SK-N-SH (cell line): ENCODE measurements around the gene KDM4C. TPM values are rescaled to one million over a fixed set of nuclear protein-coding genes. Genes with fewer than 3 reads are reported as not detected.

Experiments
- CTCF ChIA-PET: fragments of 300-600, 350-600 bp; formaldehyde crosslinking; extraction: SDS; loops from one replicate; lab custom pipeline; 2021; lab: Yijun Ruan, JAX
- POLR2A ChIA-PET: fragments of 350-600 bp; sonication (Branson Sonifier 250); formaldehyde crosslinking; extraction: SDS; loops from one replicate; lab custom pipeline; 2020; ENCODE audit warnings: antibody characterized with exemption, inconsistent platforms; lab: Yijun Ruan, JAX
- DNase-seq: peaks from one replicate; pipeline ENCODE4 v3.0.0; 2012
- H2AFZ ChIP-seq: fragments of 200-600 bp; sonication (generic); 2 replicates; pipeline ENCODE4 v1.8.1; 2016; ENCODE audit warnings: antibody characterized with exemption, mild to moderate bottlenecking, low read depth
- H3F3A ChIP-seq: fragments of 200-600 bp; sonication (generic); replicated peaks from 2 replicates; pipeline ENCODE3; 2016; ENCODE audit warnings: antibody characterized with exemption, mild to moderate bottlenecking; ENCODE audit not compliant: insufficient read depth
- H3K27ac ChIP-seq, 2 experiments: fragments of 200-500 bp in 1 of 2; fragments of 200-600 bp in 1 of 2; sonication (Bioruptor generic) in 1 of 2; sonication (generic), shearing (Covaris generic) in 1 of 2; 2 replicates each; pipeline versions ENCODE4 v1.5.1 to v1.6.1; 2014 to 2016; ENCODE audit warnings: low read depth in 2 of 2, inconsistent platforms in 1 of 2, low read length in 1 of 2, mild to moderate bottlenecking in 1 of 2, mixed read lengths in 1 of 2
- H3K27me3 ChIP-seq: fragments of 200-600 bp; sonication (generic), shearing (Covaris generic); 2 replicates; pipeline ENCODE4 v1.6.1; 2016; ENCODE audit warnings: mixed run types; ENCODE audit not compliant: insufficient read depth
- H3K36me3 ChIP-seq, 2 experiments: fragments of 200-500 bp in 1 of 2; fragments of 200-600 bp in 1 of 2; sonication (Bioruptor generic) in 1 of 2; sonication (generic) in 1 of 2; replicated peaks in 1 of 2; 2 replicates each; pipeline versions ENCODE3 to v1.5.1; 2014 to 2016; ENCODE audit warnings: low read length in 1 of 2, mild to moderate bottlenecking in 1 of 2; ENCODE audit not compliant: insufficient read depth in 2 of 2, control insufficient read depth in 1 of 2
- H3K4me1 ChIP-seq, 2 experiments: fragments of 200-500 bp in 1 of 2; fragments of 200-600 bp in 1 of 2; sonication (Bioruptor generic) in 1 of 2; sonication (generic), shearing (Covaris generic) in 1 of 2; 2 replicates each; pipeline versions ENCODE4 v1.5.1 to v1.6.1; 2014 to 2016; ENCODE audit warnings: low read depth in 1 of 2, low read length in 1 of 2, mixed run types in 1 of 2; ENCODE audit not compliant: insufficient read depth in 2 of 2, control insufficient read depth in 1 of 2
- H3K4me2 ChIP-seq: fragments of 200-600 bp; sonication (generic), shearing (Covaris generic); 2 replicates; pipeline ENCODE4 v1.6.1; 2017; ENCODE audit warnings: mixed run types
- H3K4me3 ChIP-seq, 2 experiments: fragments of 200-500 bp in 1 of 2; fragments of 200-600 bp in 1 of 2; sonication (Bioruptor generic) in 1 of 2; sonication (generic), shearing (Covaris generic) in 1 of 2; 2 replicates each; pipeline versions ENCODE4 v1.5.1 to v1.8.1; 2014 to 2016; ENCODE audit warnings: low read depth in 2 of 2, inconsistent platforms in 1 of 2, low read length in 1 of 2, mild to moderate bottlenecking in 1 of 2, mixed read lengths in 1 of 2, moderate library complexity in 1 of 2
- H3K79me2 ChIP-seq: fragments of 200-600 bp; sonication (generic); 2 replicates; pipeline ENCODE4 v1.8.1; 2017; ENCODE audit warnings: mild to moderate bottlenecking; ENCODE audit not compliant: insufficient read depth
- H3K9ac ChIP-seq: fragments of 200-600 bp; sonication (generic); 2 replicates; pipeline ENCODE4 v1.6.1; 2017; ENCODE audit warnings: mixed run types
- H3K9me2 ChIP-seq: fragments of 200-600 bp; sonication (generic); 2 replicates; pipeline ENCODE4 v1.6.1; 2017; ENCODE audit warnings: mixed run types
- H3K9me3 ChIP-seq: fragments of 200-600 bp; sonication (generic); 2 replicates; pipeline ENCODE4 v1.6.1; 2017; ENCODE audit warnings: mixed run types, mild to moderate bottlenecking, moderate library complexity
- H4K20me1 ChIP-seq: fragments of 200-600 bp; sonication (generic); 2 replicates; pipeline ENCODE4 v1.6.1; 2017; ENCODE audit warnings: mild to moderate bottlenecking, mixed run types; ENCODE audit not compliant: insufficient read depth
- CHD2 ChIP-seq: fragments of 150-350 bp; IDR thresholded peaks from 2 replicates; pipeline ENCODE4 v1.6.1; 2018; ENCODE audit warnings: low read length; ENCODE audit not compliant: partially characterized antibody
- EZH2phosphoT487 ChIP-seq: fragments of 200-600 bp; sonication (generic); IDR thresholded peaks from 2 replicates; pipeline ENCODE4 v1.6.1; 2017; ENCODE audit warnings: low read depth, mixed run types, mild to moderate bottlenecking, antibody characterized with exemption, moderate library complexity, borderline replicate concordance
- GABPA ChIP-seq: IDR thresholded peaks from 2 replicates; pipeline ENCODE4 v1.4.0; 2012; ENCODE audit warnings: low read depth, mild to moderate bottlenecking
- JUND ChIP-seq: IDR thresholded peaks from 2 replicates; pipeline ENCODE4 v1.4.0; 2012
- MEF2A ChIP-seq: IDR thresholded peaks from 2 replicates; pipeline ENCODE4 v1.4.0; 2012; ENCODE audit warnings: low read depth, borderline replicate concordance
- NRF1 ChIP-seq: IDR thresholded peaks from 2 replicates; pipeline ENCODE4 v1.6.1; 2012; ENCODE audit warnings: low read depth, mild to moderate bottlenecking, low read length
- PBX3 ChIP-seq: IDR thresholded peaks from 2 replicates; pipeline ENCODE4; 2012
- POLR2AphosphoS5 ChIP-seq: IDR thresholded peaks from 2 replicates; pipeline ENCODE4 v1.6.1; 2012; ENCODE audit warnings: low read depth, low read length
- RAD21 ChIP-seq: IDR thresholded peaks from 2 replicates; pipeline ENCODE4 v1.6.1; 2012; ENCODE audit warnings: mild to moderate bottlenecking, low read length
- RCOR1 ChIP-seq: fragments of 150-350 bp; IDR thresholded peaks from 2 replicates; pipeline ENCODE4 v1.6.1; 2017; ENCODE audit warnings: antibody characterized with exemption, low read length
- RFX5 ChIP-seq: IDR thresholded peaks from 2 replicates; pipeline ENCODE4 v1.6.1; 2012; ENCODE audit warnings: mild to moderate bottlenecking, improper control_type of control experiment, low read length
- TAF1 ChIP-seq: IDR thresholded peaks from 2 replicates; pipeline ENCODE4 v1.6.1; 2012; ENCODE audit warnings: low read depth, mild to moderate bottlenecking, low read length, moderate library complexity, borderline replicate concordance
- ZBTB33 ChIP-seq: IDR thresholded peaks from 2 replicates; pipeline ENCODE4 v1.4.0; 2012; ENCODE audit warnings: low read depth, borderline replicate concordance
- WGBS: methylation state at CpG from one replicate; pipeline ENCODE4 v1.1.6; 2017; ENCODE audit warnings: low lambda C conversion rate; 5-methylcytosine and 5-hydroxymethylcytosine counted together
- polyA plus RNA-seq, 3 experiments: library from polyadenylated mRNA; depleted of rRNA; stranded (reverse); fragments of >200 nt; gene quantifications; 2 replicates each; pipeline ENCODE4 v1.2.3, GENCODE V29; 2012

The KDM4C gene
- polyA plus RNA-seq, 1 of the 3 experiments (the other 2 are of a cell fraction) = 9.4 TPM

GRCh38 chr9:7103771-7104170 is 346.0 kb downstream of the KDM4C start:
- H3K9me3 ChIP-seq = no peaks in the 10 kb centered on the region
- no peak for DNase-seq
- WGBS = 84% methylated on average over 6 of the region's 6 CpGs
- no peaks in the 10 kb centered on the region for H3F3A ChIP-seq
- no peak for TF ChIP-seq JUND
- no peak for TF ChIP-seq NRF1
- no peak for TF ChIP-seq ZBTB33
- no peak for TF ChIP-seq CHD2
- peaks cover 0 to 8% of the 10 kb centered on the region in 2 experiments; a peak in 2 of 4 replicates for H3K4me1 ChIP-seq
- H3K27me3 ChIP-seq = no peaks in the 10 kb centered on the region
- H3K79me2 ChIP-seq = no peaks in the 10 kb centered on the region
- H3K4me2 ChIP-seq = no peak overlapping the region
- no peaks in the 10 kb centered on the region for H4K20me1 ChIP-seq
- CTCF ChIA-PET = interaction anchor here (1.2 kb wide), 1 partner anchor 36 kb away, joined by 3 read pairs; no protein-coding TSS in a partner anchor
- H3K36me3 ChIP-seq = peaks cover 0 to 6% of the 10 kb centered on the region in 2 experiments
- no peak overlapping the region for H3K9ac ChIP-seq
- no peak overlapping the region for H3K27ac ChIP-seq
- no peak overlapping the region for H2AFZ ChIP-seq
- H3K4me3 ChIP-seq = no peak overlapping the region
- POLR2A ChIA-PET = no interaction called here
- no peaks in the 10 kb centered on the region for H3K9me2 ChIP-seq

- Histone ChIP-seq H3K9me2 (no peaks in the 10 kb centered on the region), H3K79me2 (no peaks in the 10 kb centered on the region), H3K4me3 (no peak overlapping the region), H3K36me3 (peaks cover 0 to 6% of the 10 kb centered on the region in 2 experiments), H3F3A (no peaks in the 10 kb centered on the region), H3K27me3 (no peaks in the 10 kb centered on the region), H3K4me1 (peaks cover 0 to 8% of the 10 kb centered on the region in 2 experiments; a peak in 2 of 4 replicates), H2AFZ (no peak overlapping the region), H3K27ac (no peak overlapping the region), H3K4me2 (no peak overlapping the region), H4K20me1 (no peaks in the 10 kb centered on the region), H3K9ac (no peak overlapping the region), H3K9me3 (no peaks in the 10 kb centered on the region)
- WGBS = 92% methylated on average over 2 of the region's 2 CpGs
- POLR2A ChIA-PET = no interaction called here
- TF ChIP-seq POLR2AphosphoS5 = no peak
- TF ChIP-seq PBX3 = no peak
- TF ChIP-seq RAD21 = no peak
- no peak for TF ChIP-seq TAF1
- TF ChIP-seq GABPA = no peak
- DNase-seq = no peak
- CTCF ChIA-PET = no interaction called here
These were observed 346.9 kb downstream of the KDM4C start for GRCh38 chr9:7104625-7105024.

GRCh38 chr9:7105095-7105494 is 347.3 kb downstream of the KDM4C start:
- WGBS = 66% methylated on average over 2 of the region's 2 CpGs
- H3K9me2 ChIP-seq = no peaks in the 10 kb centered on the region
- POLR2A ChIA-PET = no interaction called here

More at GRCh38 chr9:7105095-7105494, 347.3 kb downstream of the KDM4C start:
- Histone ChIP-seq H3K9ac (no peak overlapping the region), H3K27me3 (no peaks in the 10 kb centered on the region), H3K27ac (no peak overlapping the region), H3K4me3 (no peak overlapping the region), H4K20me1 (no peaks in the 10 kb centered on the region), H3K9me3 (no peaks in the 10 kb centered on the region), H3K4me2 (no peak overlapping the region), H2AFZ (no peak overlapping the region), H3F3A (no peaks in the 10 kb centered on the region), H3K4me1 (peaks cover 0 to 8% of the 10 kb centered on the region in 2 experiments; a peak in 2 of 4 replicates), H3K79me2 (no peaks in the 10 kb centered on the region), H3K36me3 (peaks cover 0 to 6% of the 10 kb centered on the region in 2 experiments)
- DNase-seq = no peak
- CTCF ChIA-PET = no interaction called here
- TF ChIP-seq RCOR1 (no peak), RFX5 (no peak), EZH2phosphoT487 (no peak), MEF2A (no peak), PBX3 (no peak)
